ENCODE results near the gene RAB6B. TPM values are rescaled to one million over a fixed set of nuclear protein-coding genes. Genes with fewer than 3 reads are reported as not detected.

RAB6B gene
- total RNA-seq, 1 experiment from 2014 or later = 14.1 TPM

DNA sequence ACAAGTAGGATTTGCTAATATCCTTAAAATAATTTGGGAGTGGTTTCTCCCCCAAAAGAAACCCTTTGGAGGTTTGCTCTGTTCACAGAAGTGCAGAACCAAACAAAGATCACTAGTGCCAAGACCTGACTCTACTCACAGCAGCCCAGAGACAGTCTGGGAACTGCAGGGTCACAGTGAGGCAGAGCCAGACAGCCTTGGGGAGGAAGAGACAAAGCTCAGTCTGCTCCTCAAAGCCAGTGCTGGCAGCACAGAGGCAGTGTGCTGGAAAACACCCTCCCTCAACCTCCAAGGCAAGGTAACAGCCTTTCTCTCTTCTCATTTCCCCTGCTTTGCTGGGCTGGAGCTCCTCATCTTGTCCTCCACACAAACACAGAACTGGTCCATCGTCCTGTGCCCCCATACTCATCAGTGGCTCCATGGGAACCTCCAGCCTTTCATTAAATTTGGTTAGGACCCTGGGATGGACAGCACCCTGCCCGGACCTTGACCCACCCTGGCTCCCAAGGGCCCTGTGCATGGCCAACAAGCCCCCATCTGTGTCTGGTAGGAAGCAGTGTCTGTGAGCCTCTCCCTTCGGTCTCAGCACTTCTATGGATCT is 12.6 kb downstream of the RAB6B start:
- RAD21 ChIA-PET (ENCODE audit: low non-redundant PET in 1 of 2, low total read pairs in 2 of 2, uncharacterized antibody in 2 of 2, unreplicated experiment in 2 of 2) = no interaction called here
- H3K36me3 ChIP-seq (ENCODE audit: control insufficient read depth in 1 of 2, insufficient read depth in 2 of 2, low read length in 2 of 2) = no peaks in the 10 kb centered on the region
- H3K4me1 ChIP-seq (ENCODE audit: control insufficient read depth in 1 of 2, insufficient read depth in 2 of 2, low read length in 2 of 2) = peaks cover 0 to 9% of the 10 kb centered on the region in 2 experiments; a peak in 3 of 4 replicates
- intact Hi-C loops (cut with micrococcal nuclease) = no loop called here
- H3K4me3 ChIP-seq (replicated peaks in 1 of 2; ENCODE audit: low read depth in 1 of 2, low read length in 2 of 2) = no peak overlapping the region
- H3K79me2 ChIP-seq (ENCODE audit: insufficient read depth, low read length) = no peaks in the 10 kb centered on the region
- no peak overlapping the region for H2AFZ ChIP-seq (ENCODE audit: low read depth, low read length, poor library complexity, severe bottlenecking)
- H3K27me3 ChIP-seq (ENCODE audit: insufficient read depth, low read length) = no peaks in the 10 kb centered on the region
- no peak overlapping the region for H3K4me2 ChIP-seq (ENCODE audit: low read length)
- no peak for TF ChIP-seq JUND (IDR thresholded peaks at IDR 0.05)
- TF ChIP-seq, protein P1, sequence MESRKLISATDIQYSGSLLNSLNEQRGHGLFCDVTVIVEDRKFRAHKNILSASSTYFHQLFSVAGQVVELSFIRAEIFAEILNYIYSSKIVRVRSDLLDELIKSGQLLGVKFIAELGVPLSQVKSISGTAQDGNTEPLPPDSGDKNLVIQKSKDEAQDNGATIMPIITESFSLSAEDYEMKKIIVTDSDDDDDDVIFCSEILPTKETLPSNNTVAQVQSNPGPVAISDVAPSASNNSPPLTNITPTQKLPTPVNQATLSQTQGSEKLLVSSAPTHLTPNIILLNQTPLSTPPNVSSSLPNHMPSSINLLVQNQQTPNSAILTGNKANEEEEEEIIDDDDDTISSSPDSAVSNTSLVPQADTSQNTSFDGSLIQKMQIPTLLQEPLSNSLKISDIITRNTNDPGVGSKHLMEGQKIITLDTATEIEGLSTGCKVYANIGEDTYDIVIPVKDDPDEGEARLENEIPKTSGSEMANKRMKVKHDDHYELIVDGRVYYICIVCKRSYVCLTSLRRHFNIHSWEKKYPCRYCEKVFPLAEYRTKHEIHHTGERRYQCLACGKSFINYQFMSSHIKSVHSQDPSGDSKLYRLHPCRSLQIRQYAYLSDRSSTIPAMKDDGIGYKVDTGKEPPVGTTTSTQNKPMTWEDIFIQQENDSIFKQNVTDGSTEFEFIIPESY (IDR thresholded peaks at IDR 0.05; ENCODE audit: extremely low read depth, insufficient replicate concordance, low read length) = no peak
- TF ChIP-seq, protein P2, sequence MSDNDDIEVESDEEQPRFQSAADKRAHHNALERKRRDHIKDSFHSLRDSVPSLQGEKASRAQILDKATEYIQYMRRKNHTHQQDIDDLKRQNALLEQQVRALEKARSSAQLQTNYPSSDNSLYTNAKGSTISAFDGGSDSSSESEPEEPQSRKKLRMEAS (IDR thresholded peaks at IDR 0.05) = no peak
- no peak for TF ChIP-seq ZNF274 (IDR thresholded peaks at IDR 0.05; ENCODE audit: low read depth, low read length)
- TF ChIP-seq SP1 (IDR thresholded peaks at IDR 0.05; ENCODE audit: low read depth) = no peak
- no peak for TF ChIP-seq EZH2phosphoT487 (IDR thresholded peaks at IDR 0.05; ENCODE audit: borderline replicate concordance)
- TF ChIP-seq, protein P3, sequence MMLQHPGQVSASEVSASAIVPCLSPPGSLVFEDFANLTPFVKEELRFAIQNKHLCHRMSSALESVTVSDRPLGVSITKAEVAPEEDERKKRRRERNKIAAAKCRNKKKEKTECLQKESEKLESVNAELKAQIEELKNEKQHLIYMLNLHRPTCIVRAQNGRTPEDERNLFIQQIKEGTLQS (IDR thresholded peaks at IDR 0.05) = no peak
- no peak for TF ChIP-seq ZFX (IDR thresholded peaks at IDR 0.05)
- TF ChIP-seq RAD21 (IDR thresholded peaks at IDR 0.05; ENCODE audit: low read depth) = no peak
- TF ChIP-seq, protein P4, sequence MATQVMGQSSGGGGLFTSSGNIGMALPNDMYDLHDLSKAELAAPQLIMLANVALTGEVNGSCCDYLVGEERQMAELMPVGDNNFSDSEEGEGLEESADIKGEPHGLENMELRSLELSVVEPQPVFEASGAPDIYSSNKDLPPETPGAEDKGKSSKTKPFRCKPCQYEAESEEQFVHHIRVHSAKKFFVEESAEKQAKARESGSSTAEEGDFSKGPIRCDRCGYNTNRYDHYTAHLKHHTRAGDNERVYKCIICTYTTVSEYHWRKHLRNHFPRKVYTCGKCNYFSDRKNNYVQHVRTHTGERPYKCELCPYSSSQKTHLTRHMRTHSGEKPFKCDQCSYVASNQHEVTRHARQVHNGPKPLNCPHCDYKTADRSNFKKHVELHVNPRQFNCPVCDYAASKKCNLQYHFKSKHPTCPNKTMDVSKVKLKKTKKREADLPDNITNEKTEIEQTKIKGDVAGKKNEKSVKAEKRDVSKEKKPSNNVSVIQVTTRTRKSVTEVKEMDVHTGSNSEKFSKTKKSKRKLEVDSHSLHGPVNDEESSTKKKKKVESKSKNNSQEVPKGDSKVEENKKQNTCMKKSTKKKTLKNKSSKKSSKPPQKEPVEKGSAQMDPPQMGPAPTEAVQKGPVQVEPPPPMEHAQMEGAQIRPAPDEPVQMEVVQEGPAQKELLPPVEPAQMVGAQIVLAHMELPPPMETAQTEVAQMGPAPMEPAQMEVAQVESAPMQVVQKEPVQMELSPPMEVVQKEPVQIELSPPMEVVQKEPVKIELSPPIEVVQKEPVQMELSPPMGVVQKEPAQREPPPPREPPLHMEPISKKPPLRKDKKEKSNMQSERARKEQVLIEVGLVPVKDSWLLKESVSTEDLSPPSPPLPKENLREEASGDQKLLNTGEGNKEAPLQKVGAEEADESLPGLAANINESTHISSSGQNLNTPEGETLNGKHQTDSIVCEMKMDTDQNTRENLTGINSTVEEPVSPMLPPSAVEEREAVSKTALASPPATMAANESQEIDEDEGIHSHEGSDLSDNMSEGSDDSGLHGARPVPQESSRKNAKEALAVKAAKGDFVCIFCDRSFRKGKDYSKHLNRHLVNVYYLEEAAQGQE (IDR thresholded peaks at IDR 0.05; ENCODE audit: low read depth) = no peak
- TF ChIP-seq EZH2 (IDR thresholded peaks at IDR 0.05) = no peak
- TF ChIP-seq TCF7L2 (IDR thresholded peaks at IDR 0.05; ENCODE audit: borderline replicate concordance, extremely low read depth, insufficient read depth, insufficient read length) = no peak
- TF ChIP-seq, protein P5, sequence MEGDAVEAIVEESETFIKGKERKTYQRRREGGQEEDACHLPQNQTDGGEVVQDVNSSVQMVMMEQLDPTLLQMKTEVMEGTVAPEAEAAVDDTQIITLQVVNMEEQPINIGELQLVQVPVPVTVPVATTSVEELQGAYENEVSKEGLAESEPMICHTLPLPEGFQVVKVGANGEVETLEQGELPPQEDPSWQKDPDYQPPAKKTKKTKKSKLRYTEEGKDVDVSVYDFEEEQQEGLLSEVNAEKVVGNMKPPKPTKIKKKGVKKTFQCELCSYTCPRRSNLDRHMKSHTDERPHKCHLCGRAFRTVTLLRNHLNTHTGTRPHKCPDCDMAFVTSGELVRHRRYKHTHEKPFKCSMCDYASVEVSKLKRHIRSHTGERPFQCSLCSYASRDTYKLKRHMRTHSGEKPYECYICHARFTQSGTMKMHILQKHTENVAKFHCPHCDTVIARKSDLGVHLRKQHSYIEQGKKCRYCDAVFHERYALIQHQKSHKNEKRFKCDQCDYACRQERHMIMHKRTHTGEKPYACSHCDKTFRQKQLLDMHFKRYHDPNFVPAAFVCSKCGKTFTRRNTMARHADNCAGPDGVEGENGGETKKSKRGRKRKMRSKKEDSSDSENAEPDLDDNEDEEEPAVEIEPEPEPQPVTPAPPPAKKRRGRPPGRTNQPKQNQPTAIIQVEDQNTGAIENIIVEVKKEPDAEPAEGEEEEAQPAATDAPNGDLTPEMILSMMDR (IDR thresholded peaks at IDR 0.05 in 2 of 3, conservative IDR thresholded peaks at IDR 0.05 in 1 of 3; ENCODE audit: borderline replicate concordance in 1 of 3, insufficient read depth in 1 of 3, low read depth in 2 of 3, low read length in 2 of 3) = no peak
- TF ChIP-seq SRF (IDR thresholded peaks at IDR 0.05; ENCODE audit: low read depth) = no peak
- TF ChIP-seq FOSL1 (IDR thresholded peaks at IDR 0.05; ENCODE audit: low read depth) = no peak
- no peak for TF ChIP-seq POLR2AphosphoS5 (IDR thresholded peaks at IDR 0.05; ENCODE audit: low read depth, low read length)
- no peak overlapping the region for H3K27ac ChIP-seq (ENCODE audit: low read depth, low read length)
- CTCF ChIA-PET = no interaction called here
- no peaks in the 10 kb centered on the region for H4K20me1 ChIP-seq (ENCODE audit: insufficient read depth)
- H3K9me2 ChIP-seq (ENCODE audit: insufficient read depth) = no peaks in the 10 kb centered on the region
- DNase-seq (ENCODE audit: low read depth, low spot score) (no peak), ATAC-seq (no peak)
- POLR2A ChIA-PET = no interaction called here
- no peaks in the 10 kb centered on the region for H3K9me3 ChIP-seq (ENCODE audit: control insufficient read depth in 1 of 2, insufficient read depth in 1 of 2, low read depth in 1 of 2, low read length in 2 of 2)
- no TSS peak for BruUV-seq (replicated peaks)
- H3K9ac ChIP-seq (ENCODE audit: low read length) = no peak overlapping the region

Data from HCT116 (cell line).